Hepatocyte (in vitro differentiated cells): ENCODE data around the gene IRF2.

Source experiments
- CTCF ChIP-seq: fragments of 200-600 bp; sonication (generic); IDR thresholded peaks from 2 replicates; pipeline ENCODE4 v1.5.1; 2016; ENCODE audit warnings: antibody characterized with exemption, mild to moderate bottlenecking; ENCODE audit not compliant: poor library complexity
- EZH2 ChIP-seq: fragments of 200-600 bp; sonication (generic); IDR thresholded peaks from 2 replicates; pipeline ENCODE4 v1.6.1; 2016; ENCODE audit warnings: antibody characterized with exemption, mild to moderate bottlenecking, borderline replicate concordance
- EZH2phosphoT487 ChIP-seq: fragments of 200-600 bp; sonication (generic); IDR thresholded peaks from one replicate; pipeline ENCODE4 v1.6.1; 2018; ENCODE audit warnings: antibody characterized with exemption, mild to moderate bottlenecking, low read depth, moderate library complexity; ENCODE audit not compliant: unreplicated experiment, severe bottlenecking

GRCh38 chr4:184499996-184500395, 25.6 kb upstream of the IRF2 start:
- TF ChIP-seq EZH2 (no peak), CTCF (no peak), EZH2phosphoT487 (no peak)
